ENCODE results near the gene COL23A1. TPM values are rescaled to one million over a fixed set of nuclear protein-coding genes. Genes with fewer than 3 reads are reported as not detected.

The COL23A1 gene
- total and polyA plus RNA-seq, 4 donors, result 0.76 to 4.4 (median 1.3) TPM

DNA sequence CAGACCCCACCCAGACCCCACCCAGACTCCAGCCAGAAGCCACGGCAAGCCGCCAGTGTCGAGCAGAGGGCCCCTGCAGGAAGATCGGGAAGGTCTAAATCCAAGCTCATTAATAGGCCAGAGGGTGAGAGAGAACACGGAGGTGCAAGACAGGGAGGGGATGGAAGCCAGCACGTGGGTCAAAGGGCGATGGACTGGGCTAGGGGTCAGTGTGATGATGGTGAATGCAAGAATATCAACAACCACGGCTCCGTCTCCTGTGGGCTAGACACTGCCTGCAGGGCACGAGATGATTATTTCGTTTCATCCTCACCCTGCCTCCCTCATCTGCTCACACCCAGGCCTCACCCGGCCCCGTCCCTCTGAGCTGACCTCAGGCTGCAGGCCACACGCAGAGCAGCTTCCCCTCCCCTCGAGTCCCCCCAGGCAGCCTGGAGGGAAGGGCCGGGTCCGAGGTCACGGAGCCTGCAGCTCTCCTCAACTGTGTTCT, 122.0 kb downstream of the COL23A1 start:
- no peaks in the 10 kb centered on the region for H3K27me3 ChIP-seq (ENCODE audit: control insufficient read depth in 3 of 3, insufficient read depth in 3 of 3, low read length in 2 of 3)
- WGBS, 2 donors, result 47 to 59% methylated on average over 18 of the region's 18 CpGs
- no peak for ATAC-seq (ENCODE audit: insufficient read depth, low FRiP score)
- H3K27ac ChIP-seq (ENCODE audit: low read depth in 1 of 2, low read length in 1 of 2), result peak overlapping the region in 1 of 2 donors; percentile 58
- peaks cover 0 to 47% (median 22%) of the 10 kb centered on the region in 5 donors for H3K4me1 ChIP-seq (ENCODE audit: control insufficient read depth in 5 of 5, insufficient read depth in 5 of 5, low read length in 5 of 5)
- peak overlapping the region in 1 of 2 donors; percentile 73 for H3K9ac ChIP-seq (ENCODE audit: insufficient read depth in 1 of 2, low read length in 2 of 2)
- no peaks in the 10 kb centered on the region for H3K36me3 ChIP-seq (ENCODE audit: control insufficient read depth in 4 of 4, insufficient read depth in 4 of 4, low read length in 4 of 4)
- DNase-seq, result no peak
- TF ChIP-seq, protein P1, sequence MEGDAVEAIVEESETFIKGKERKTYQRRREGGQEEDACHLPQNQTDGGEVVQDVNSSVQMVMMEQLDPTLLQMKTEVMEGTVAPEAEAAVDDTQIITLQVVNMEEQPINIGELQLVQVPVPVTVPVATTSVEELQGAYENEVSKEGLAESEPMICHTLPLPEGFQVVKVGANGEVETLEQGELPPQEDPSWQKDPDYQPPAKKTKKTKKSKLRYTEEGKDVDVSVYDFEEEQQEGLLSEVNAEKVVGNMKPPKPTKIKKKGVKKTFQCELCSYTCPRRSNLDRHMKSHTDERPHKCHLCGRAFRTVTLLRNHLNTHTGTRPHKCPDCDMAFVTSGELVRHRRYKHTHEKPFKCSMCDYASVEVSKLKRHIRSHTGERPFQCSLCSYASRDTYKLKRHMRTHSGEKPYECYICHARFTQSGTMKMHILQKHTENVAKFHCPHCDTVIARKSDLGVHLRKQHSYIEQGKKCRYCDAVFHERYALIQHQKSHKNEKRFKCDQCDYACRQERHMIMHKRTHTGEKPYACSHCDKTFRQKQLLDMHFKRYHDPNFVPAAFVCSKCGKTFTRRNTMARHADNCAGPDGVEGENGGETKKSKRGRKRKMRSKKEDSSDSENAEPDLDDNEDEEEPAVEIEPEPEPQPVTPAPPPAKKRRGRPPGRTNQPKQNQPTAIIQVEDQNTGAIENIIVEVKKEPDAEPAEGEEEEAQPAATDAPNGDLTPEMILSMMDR (IDR thresholded peaks at IDR 0.05; ENCODE audit: control extremely low read depth, extremely low read depth), result no peak
- no peak overlapping the region for H3K4me3 ChIP-seq
- no peaks in the 10 kb centered on the region for H3K9me3 ChIP-seq (ENCODE audit: control insufficient read depth in 4 of 4, insufficient read depth in 3 of 4, low read length in 3 of 4)

DNA sequence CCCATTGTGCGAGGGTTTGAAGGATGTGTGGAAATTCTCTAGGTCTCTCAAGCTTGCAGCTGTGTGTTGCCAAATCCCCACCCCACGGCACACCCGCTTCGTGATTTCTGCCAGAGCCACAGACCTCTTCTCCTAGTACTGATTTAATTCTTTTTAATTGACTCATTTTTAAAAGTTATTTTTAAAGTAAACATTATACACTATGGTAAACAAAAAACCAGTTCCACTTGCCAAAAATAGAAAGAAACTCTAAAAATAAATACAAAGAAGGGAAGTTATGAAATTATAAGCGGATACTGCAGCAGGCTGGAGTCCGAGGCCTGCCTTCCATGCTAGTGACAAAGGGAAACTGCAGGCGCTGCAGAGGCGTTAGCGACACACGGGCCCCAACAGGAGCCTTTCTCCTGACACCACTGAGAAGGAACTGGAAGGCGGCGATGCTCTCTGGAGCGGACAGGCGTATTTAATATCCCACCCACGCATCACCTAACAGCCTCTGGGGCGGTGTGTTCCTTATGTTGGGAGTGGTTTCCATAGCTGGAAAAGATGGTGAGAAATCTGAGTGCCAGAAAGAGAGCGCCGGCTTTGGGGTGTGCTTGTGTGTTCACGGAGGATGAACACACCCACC, 122.5 kb downstream of the COL23A1 start:
- TF ChIP-seq, protein P1 (IDR thresholded peaks at IDR 0.05; ENCODE audit: control extremely low read depth, extremely low read depth), result no peak
- H3K4me3 ChIP-seq, result no peak overlapping the region
- H3K36me3 ChIP-seq (ENCODE audit: control insufficient read depth in 4 of 4, insufficient read depth in 4 of 4, low read length in 4 of 4), result no peaks in the 10 kb centered on the region
- peak overlapping the region in 1 of 2 donors; percentile 58 for H3K27ac ChIP-seq (ENCODE audit: low read depth in 1 of 2, low read length in 1 of 2)
- H3K27me3 ChIP-seq (ENCODE audit: control insufficient read depth in 3 of 3, insufficient read depth in 3 of 3, low read length in 2 of 3), result no peaks in the 10 kb centered on the region
- H3K9me3 ChIP-seq (ENCODE audit: control insufficient read depth in 4 of 4, insufficient read depth in 3 of 4, low read length in 3 of 4), result no peaks in the 10 kb centered on the region
- peak; percentile 48 for ATAC-seq (ENCODE audit: insufficient read depth, low FRiP score)
- WGBS, 2 donors, result 6 to 21% methylated on average over 19 of the region's 19 CpGs
- H3K9ac ChIP-seq (ENCODE audit: insufficient read depth in 1 of 2, low read length in 2 of 2), result peak overlapping the region in 1 of 2 donors; percentile 78
- DNase-seq, result peak; percentile 86 to 95 (median 92)
- H3K4me1 ChIP-seq (ENCODE audit: control insufficient read depth in 5 of 5, insufficient read depth in 5 of 5, low read length in 5 of 5), result peaks cover 0 to 47% (median 22%) of the 10 kb centered on the region in 5 donors

DNA sequence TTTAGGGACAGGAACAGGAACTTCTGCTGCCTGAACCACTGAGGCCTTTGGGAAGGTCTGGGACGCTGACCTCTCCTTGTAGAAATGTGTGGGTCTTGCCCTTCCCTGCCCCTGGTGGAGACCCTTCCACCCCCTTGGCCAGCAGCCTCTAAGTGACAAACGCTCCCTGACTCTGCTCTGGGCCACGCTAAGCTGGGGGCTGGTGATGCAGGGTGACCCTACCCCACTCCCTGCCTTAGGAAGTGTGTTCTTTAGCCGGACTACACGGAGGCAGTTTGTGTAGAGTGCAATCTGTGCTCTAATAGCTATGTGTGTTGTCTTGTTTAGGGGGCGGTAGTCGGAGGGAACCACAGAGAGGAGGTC, 123.0 kb downstream of the COL23A1 start:
- TF ChIP-seq, protein P1 (IDR thresholded peaks at IDR 0.05; ENCODE audit: control extremely low read depth, extremely low read depth), result no peak
- H3K27ac ChIP-seq (ENCODE audit: low read depth in 1 of 2, low read length in 1 of 2), result peak overlapping the region in 1 of 2 donors; percentile 48

More for the DNA sequence above, 123.0 kb downstream of the COL23A1 start:
- no peak for DNase-seq
- Histone ChIP-seq H3K9me3 (ENCODE audit: control insufficient read depth in 4 of 4, insufficient read depth in 3 of 4, low read length in 3 of 4) (no peaks in the 10 kb centered on the region), H3K4me3 (no peak overlapping the region), H3K36me3 (ENCODE audit: control insufficient read depth in 4 of 4, insufficient read depth in 4 of 4, low read length in 4 of 4) (no peaks in the 10 kb centered on the region), H3K4me1 (ENCODE audit: control insufficient read depth in 5 of 5, insufficient read depth in 5 of 5, low read length in 5 of 5) (peaks cover 0 to 47% (median 22%) of the 10 kb centered on the region in 5 donors), H3K9ac (ENCODE audit: insufficient read depth in 1 of 2, low read length in 2 of 2) (peak overlapping the region in 1 of 2 donors; percentile 78), H3K27me3 (ENCODE audit: control insufficient read depth in 3 of 3, insufficient read depth in 3 of 3, low read length in 2 of 3) (no peaks in the 10 kb centered on the region)
- 9 to 26% methylated on average over 7 of the region's 7 CpGs for WGBS, 2 donors
- no peak for ATAC-seq (ENCODE audit: insufficient read depth, low FRiP score)
